Measurements from ENCODE around the gene C2orf76.

The C2orf76 gene

GRCh38 chr2:119306196-119306590, 60.4 kb downstream of the C2orf76 start:
- no peak for TF ChIP-seq CTCF (IDR thresholded peaks at IDR 0.05; ENCODE audit: control extremely low read depth, extremely low read depth, low read depth, missing control alignments)
- no peak for DNase-seq (ENCODE audit: extremely low spot score)
- POLR2A ChIA-PET: interaction anchor here (0.6 kb wide), 1 partner anchor 301 kb away, joined by 3 read pairs; no protein-coding TSS in a partner anchor
- CTCF ChIA-PET: no interaction called here

- no peak for TF ChIP-seq CTCF (IDR thresholded peaks at IDR 0.05; ENCODE audit: control extremely low read depth, extremely low read depth, low read depth, missing control alignments)
- ChIA-PET POLR2A (no interaction called here), CTCF (interaction anchor here (5.9 kb wide), 1 partner anchor 14 kb away, joined by 43 read pairs; no protein-coding TSS in a partner anchor)
- no peak for DNase-seq (ENCODE audit: extremely low spot score)
These were observed 61.0 kb downstream of the C2orf76 start for GRCh38 chr2:119305497-119306195.

- ChIA-PET POLR2A (no interaction called here), CTCF (interaction anchor here (0.9 to 5.9 kb wide), 4 partner anchors 9 to 41 kb away, joined by 3 to 43 read pairs (median 5); no protein-coding TSS in a partner anchor)
- no peak for DNase-seq (ENCODE audit: extremely low spot score)
- no peak for TF ChIP-seq CTCF (IDR thresholded peaks at IDR 0.05; ENCODE audit: control extremely low read depth, extremely low read depth, low read depth, missing control alignments)
These were observed 61.8 kb downstream of the C2orf76 start for GRCh38 chr2:119304847-119305246.

- CTCF ChIA-PET: interaction anchor here (1.6 to 5.9 kb wide), 3 partner anchors 10 to 175 kb away, joined by 4 to 43 read pairs (median 4); no protein-coding TSS in a partner anchor
- POLR2A ChIA-PET: no interaction called here
These were observed 65.2 kb downstream of the C2orf76 start for GRCh38 chr2:119301413-119301812.

GRCh38 chr2:119295688-119296375, 70.8 kb downstream of the C2orf76 start:
- no peak for TF ChIP-seq CTCF (IDR thresholded peaks at IDR 0.05; ENCODE audit: control extremely low read depth, extremely low read depth, low read depth, missing control alignments)
- ChIA-PET POLR2A (no interaction called here), CTCF (interaction anchor here (0.7 to 8.0 kb wide), 2 partner anchors 15 to 413 kb away, joined by 3 to 97 read pairs; no protein-coding TSS in a partner anchor)
- DNase-seq (ENCODE audit: extremely low spot score): no peak

More at GRCh38 chr2:119301413-119301812, 65.2 kb downstream of the C2orf76 start:
- no peak for TF ChIP-seq CTCF (IDR thresholded peaks at IDR 0.05; ENCODE audit: control extremely low read depth, extremely low read depth, low read depth, missing control alignments)
- no peak for DNase-seq (ENCODE audit: extremely low spot score)

GRCh38 chr2:119294671-119295070, 72.0 kb downstream of the C2orf76 start:
- ChIA-PET CTCF (interaction anchor here (0.7 to 8.0 kb wide), 2 partner anchors 16 to 412 kb away, joined by 3 to 97 read pairs; no protein-coding TSS in a partner anchor), POLR2A (no interaction called here)
- TF ChIP-seq CTCF (IDR thresholded peaks at IDR 0.05; ENCODE audit: control extremely low read depth, extremely low read depth, low read depth, missing control alignments): no peak
- no peak for DNase-seq (ENCODE audit: extremely low spot score)

Data from GM10248 (cell line).